Activated CD8-positive, alpha-beta memory T cell treated with anti-CD3 and anti-CD28 coated beads, Interleukin-2, amount 50 U/mL, for 1 hour (primary cell): Measurements from ENCODE around the gene LRMDA.

Source experiments
- DNase-seq: peaks from one replicate; pipeline ENCODE4 v3.0.0-alpha.2; 2020; ENCODE audit errors: extremely low read depth

Gene LRMDA

GRCh38 chr10:75664968-75665367, 233.5 kb downstream of the LRMDA start:
- DNase-seq = no peak

- no peak for DNase-seq
Observed at GRCh38 chr10:75665707-75666106, 234.3 kb downstream of the LRMDA start.

- DNase-seq = no peak
Observed at GRCh38 chr10:75672111-75672671, 240.8 kb downstream of the LRMDA start.

GRCh38 chr10:75672842-75673241, 241.4 kb downstream of the LRMDA start:
- no peak for DNase-seq

GRCh38 chr10:75677541-75677940, 246.1 kb downstream of the LRMDA start:
- DNase-seq = no peak

- no peak for DNase-seq
Observed at GRCh38 chr10:75678527-75678926, 247.1 kb downstream of the LRMDA start.

- DNase-seq = no peak
Observed at GRCh38 chr10:75679536-75679935, 248.1 kb downstream of the LRMDA start.

GRCh38 chr10:75681334-75681733, 249.9 kb downstream of the LRMDA start:
- no peak for DNase-seq

- no peak for DNase-seq
Observed at GRCh38 chr10:75682649-75683557, 251.5 kb downstream of the LRMDA start.

- DNase-seq = no peak
Observed at GRCh38 chr10:75685187-75685586, 253.8 kb downstream of the LRMDA start.

- no peak for DNase-seq
Observed at GRCh38 chr10:75688506-75689300, 257.3 kb downstream of the LRMDA start.

GRCh38 chr10:75693489-75693888, 262.1 kb downstream of the LRMDA start:
- no peak for DNase-seq

- DNase-seq = no peak
Observed at GRCh38 chr10:75694269-75694668, 262.8 kb downstream of the LRMDA start.

GRCh38 chr10:75694790-75695189, 263.4 kb downstream of the LRMDA start:
- DNase-seq = no peak

- no peak for DNase-seq
Observed at GRCh38 chr10:75695994-75696393, 264.6 kb downstream of the LRMDA start.

GRCh38 chr10:75696536-75696935, 265.1 kb downstream of the LRMDA start:
- no peak for DNase-seq

- no peak for DNase-seq
Observed at GRCh38 chr10:75703191-75703854, 271.9 kb downstream of the LRMDA start.

- no peak for DNase-seq
Observed at GRCh38 chr10:75705426-75705825, 274.0 kb downstream of the LRMDA start.

GRCh38 chr10:75707080-75707840, 275.8 kb downstream of the LRMDA start:
- DNase-seq = no peak

GRCh38 chr10:75708060-75708459, 276.6 kb downstream of the LRMDA start:
- DNase-seq = no peak

- no peak for DNase-seq
Observed at GRCh38 chr10:75709245-75709644, 277.8 kb downstream of the LRMDA start.
